NCI-H2081 (cell line): ENCODE results near the gene GLIPR1.
"Not testable (repeated sequence)": the region's sequence is repeated elsewhere in the genome, so short reads cannot be mapped to it uniquely, and the experiment has no call there.

Experiments used
- DNase-seq, 2 experiments: peaks; one replicate each; lab custom pipeline; 2025; lab: John Stamatoyannopoulos, UW

GLIPR1 gene

DNA sequence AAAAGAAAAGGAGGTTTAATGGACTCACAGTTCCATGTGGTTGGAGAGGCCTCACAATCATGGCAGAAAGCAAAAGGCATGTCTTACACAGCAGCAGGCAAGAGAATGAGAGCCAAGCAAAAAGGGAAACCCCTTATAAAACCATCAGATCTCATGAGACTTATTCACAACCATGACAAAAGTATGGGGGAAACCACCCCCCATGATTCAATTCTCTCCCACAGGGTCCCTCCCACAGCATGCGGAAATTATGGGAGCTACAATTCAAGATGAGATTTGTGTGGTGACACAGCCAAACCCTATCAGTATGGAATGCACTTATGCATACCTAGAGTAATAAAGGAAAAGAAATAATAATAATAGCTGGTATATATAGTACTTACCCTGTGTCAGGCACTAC lies 4.5 kb upstream of the GLIPR1 start:
- DNase-seq = no peak

DNA sequence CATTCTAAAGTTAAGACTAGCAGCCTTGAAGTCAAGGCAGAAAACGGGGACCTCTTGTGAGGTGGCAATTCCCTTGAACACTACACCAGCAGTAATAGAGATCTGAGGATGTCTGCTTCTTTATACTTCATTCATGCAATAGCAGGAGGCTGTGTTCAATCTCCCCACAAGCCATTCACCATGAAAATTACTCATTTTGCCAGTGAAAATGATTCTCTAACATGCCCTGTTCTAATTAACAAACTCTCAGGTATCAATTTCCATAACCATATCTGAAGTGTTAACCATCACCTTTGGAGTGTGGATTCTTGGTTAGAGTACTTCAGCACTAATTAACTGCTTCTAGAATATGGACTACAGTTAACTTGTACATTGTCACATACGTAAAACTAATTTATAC lies 3.4 kb upstream of the GLIPR1 start:
- DNase-seq = no peak

DNA sequence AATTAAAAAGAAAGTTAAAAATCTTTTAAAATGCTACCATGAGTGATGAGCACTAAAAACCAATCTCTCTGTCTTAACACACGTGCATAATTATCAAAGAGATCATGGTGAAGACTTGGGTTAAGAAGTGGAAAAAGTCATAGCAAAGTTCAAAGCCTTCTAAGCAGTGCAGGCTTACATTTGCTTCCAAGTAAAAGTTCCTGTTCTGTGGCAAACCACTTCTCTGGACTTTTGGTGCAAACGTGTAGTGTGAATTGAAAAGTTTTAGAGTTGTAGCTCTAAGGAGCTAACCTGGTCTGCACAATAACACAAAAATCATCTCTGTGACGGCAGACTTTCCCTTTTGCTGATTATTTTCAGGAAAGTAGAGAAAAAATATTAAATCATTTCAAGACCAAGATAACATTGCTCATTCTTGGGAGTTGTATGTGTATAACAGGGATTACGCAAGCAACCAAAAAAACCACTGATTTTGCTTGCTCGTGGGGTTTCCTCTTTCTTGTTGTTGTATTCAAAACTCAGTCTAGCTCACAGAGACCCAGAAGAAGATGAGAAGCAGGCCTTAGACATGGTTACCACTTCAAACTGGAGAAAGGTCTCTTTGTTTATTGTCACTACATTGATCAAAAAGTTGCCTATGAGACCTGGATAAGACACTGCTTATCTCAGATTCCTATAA lies 2.3 kb upstream of the GLIPR1 start:
- no peak for DNase-seq

DNA sequence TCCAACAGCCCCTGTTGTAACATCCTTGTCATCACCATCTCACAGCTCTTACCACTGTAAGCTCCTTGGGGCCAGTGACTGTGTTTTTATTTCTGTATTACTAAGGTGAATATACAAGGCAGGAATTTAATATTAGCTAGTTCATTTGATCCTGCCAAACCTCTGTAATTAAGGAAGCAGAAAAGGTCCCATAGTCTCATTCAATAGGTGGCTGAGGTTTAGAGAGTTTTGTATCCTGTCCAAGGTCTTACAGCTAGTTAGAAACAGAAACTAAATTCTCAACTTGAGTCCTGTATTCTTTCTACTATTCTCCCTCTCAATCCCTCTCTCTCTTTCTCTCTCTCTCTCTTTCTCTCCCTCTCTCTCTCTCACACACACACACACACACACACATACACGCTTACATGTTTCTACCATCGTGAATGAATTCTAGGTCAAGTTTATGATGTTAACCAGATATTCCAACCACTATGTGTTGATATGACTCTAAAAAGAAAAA lies 543 bp upstream of the GLIPR1 start:
- DNase-seq = no peak

DNA sequence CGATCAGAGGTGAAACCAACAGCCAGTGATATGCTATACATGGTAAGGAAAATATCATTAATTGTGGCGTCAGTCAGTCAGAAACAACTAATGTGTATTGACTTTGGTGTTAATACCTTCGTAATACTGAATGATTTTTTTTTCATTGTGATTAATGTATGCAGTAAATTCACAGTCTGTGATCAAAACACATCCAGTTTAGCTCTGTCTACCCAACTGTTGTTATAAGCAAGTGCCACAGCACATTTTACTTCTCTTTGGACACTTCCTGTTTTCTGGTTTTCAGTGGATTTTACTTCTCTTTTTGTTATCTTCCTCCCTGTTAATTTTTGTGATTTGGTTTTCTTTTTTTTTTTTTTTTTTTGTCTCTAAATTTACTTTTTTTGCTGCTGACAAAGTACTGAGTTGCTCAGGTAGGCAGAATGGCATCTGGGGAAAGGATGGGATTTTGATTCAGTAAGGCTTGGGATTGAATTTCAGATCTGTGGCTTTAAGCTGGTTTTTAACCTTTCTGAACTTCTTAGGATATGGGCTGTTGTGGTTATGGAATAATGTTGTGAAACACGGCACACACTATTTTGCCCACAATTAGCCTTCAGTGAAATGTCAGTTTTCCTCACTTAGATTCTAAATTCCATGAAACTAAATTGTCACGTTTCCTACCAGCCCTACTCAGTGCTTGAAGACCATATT lies 604 bp downstream of the GLIPR1 start:
- DNase-seq = no peak

DNA sequence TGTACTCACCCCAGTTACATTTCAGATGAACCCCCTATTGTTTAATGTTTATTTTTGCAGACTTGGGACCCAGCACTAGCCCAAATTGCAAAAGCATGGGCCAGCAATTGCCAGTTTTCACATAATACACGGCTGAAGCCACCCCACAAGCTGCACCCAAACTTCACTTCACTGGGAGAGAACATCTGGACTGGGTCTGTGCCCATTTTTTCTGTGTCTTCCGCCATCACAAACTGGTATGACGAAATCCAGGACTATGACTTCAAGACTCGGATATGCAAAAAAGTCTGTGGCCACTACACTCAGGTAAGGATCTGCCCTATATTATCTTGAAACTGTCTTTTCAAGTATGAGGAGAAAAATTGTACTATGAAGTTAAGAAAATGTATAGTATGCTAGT lies 1.2 kb downstream of the GLIPR1 start:
- DNase-seq = no peak

DNA sequence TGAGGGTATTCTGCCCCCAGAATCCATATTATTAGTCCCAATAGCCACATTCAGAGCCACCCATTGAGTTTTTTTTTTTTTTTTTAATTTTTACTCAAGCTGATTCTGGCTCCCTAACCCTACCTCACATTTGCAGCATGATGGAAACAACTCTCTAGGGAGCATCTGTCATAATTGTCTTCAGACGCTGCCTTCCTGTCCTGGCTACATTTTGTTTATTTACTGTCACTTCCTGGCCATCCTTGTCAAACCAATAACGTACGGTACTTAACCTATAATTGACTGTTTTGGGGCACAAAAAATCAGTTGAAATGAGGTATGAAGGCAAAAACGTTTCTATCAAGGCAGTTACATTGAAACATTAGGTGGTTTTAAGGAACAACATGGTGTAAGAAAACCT lies 2.1 kb downstream of the GLIPR1 start:
- DNase-seq = peak in 1 of 2 experiments; percentile 16

DNA sequence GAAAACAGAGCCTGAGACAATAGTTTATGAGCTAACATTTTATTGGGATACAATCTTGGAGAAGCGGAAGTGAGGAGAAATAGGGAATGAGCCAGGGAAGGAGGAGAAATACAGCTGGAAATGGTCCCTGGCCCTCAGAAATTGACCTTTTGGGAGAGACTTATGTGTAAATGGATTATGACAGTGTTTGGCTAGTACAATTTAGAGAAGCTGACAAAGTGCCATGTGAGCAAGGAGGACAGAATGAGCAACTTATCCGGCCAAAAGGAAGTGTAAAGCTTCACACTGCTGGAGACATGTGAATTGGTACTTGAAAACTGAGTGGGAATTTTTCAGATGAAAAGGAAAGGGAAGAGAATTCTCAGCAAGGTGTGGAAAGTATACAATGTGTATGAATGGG lies 2.9 kb downstream of the GLIPR1 start:
- DNase-seq = no peak

DNA sequence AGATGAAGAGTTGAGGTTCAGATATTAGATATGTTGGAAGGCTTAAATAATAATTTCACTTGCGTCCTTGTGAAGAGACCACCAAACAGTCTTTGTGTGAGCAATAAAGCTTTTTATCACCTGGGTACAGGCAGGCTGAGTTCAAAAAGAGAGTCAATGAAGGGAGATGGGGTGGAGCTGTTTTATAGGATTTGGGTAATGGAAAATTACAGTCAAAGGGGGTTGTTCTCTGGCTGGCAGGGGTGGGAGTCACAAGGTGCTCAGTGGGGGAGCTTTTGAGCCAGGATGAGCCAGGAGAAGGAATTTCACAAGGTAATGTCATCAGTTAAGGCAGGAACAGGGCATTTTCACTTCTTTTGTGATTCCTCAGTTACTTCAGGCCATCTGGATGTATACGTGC lies 3.9 kb downstream of the GLIPR1 start:
- not testable (repeated sequence) for DNase-seq

DNA sequence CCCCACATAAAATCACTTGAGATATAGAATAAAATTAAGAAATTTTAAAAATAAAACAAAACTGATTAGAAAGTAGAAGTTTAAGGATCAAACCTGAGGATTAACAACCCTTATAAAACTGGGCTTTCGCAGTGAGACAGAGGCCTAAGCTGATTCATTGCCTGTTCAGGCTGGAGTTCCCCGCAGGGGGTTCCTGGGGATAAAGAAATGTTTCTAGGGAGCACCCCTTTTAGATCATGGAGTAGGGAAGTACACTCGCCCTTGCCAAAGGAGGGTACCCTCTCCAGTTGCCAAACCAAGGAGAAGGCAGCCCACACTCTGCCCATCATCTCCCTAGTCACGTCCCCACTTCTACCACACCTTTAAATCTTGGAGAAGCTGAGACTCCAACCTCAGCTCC lies 6.8 kb downstream of the GLIPR1 start:
- DNase-seq = no peak

DNA sequence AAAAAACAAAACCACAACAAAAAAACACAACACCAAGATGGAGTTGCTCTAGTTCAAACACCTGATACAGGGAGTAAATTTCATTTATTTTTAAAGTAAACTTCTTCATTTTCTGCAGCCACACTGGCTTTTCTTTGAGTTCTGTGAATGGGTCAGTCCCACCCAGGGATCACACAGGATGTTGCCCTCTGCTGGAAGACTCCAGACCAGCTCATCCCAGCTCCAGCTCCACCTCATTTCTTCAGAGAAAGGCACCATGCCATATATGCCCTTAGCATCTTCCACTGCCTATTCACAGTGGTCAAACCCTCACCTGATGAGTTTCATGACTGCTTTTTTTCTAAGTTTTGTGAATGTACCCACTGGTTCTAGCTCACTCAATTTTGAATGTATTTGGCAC lies 8.0 kb downstream of the GLIPR1 start:
- DNase-seq = peak in 1 of 2 experiments; percentile 6

DNA sequence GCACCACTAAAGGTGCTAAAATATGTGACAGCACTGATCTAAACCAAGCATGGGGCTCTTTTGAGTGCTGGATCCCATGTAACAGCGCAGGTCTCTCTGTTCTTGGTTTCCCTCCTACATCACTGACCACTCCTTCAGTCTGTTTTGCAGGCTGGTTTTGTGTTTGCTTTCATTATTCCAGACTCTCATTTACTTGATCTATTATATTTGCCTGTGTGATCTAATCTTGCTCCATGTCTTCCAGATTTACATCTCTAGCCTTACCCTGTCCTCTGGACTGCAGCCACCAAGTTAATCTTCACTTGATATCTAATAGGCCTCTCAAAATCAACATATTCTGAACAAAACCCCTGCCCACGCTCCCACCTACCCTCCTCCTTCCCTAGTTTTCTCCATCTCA lies 8.6 kb downstream of the GLIPR1 start:
- no peak for DNase-seq

DNA sequence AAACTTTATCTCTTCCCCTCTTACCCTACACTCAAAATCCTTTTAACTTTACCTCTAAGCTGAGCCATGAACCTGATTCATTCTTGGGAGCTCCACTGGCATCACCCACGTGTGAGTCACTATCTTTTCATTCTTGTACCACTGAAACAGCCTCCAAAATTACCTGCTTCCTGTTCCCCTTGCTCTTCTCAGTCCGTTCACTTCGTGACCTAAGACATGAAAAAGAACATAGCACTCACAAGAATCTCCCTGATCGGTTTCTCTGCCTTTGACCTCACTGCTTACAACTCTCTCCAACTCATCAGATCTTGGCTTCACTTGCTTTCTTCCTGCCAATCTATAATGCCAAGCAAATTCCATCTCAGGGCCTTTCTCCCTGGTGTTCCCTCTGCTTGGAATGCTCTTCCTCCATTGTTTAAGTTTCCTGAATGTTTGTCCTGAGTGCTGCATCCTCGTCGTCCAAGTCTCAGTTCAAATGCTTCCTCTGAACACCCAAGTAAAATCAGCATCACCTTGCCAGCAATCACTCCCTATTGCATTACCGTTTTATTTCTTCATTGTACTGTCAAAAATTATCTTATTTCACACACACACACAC lies 9.2 kb downstream of the GLIPR1 start:
- DNase-seq = no peak

DNA sequence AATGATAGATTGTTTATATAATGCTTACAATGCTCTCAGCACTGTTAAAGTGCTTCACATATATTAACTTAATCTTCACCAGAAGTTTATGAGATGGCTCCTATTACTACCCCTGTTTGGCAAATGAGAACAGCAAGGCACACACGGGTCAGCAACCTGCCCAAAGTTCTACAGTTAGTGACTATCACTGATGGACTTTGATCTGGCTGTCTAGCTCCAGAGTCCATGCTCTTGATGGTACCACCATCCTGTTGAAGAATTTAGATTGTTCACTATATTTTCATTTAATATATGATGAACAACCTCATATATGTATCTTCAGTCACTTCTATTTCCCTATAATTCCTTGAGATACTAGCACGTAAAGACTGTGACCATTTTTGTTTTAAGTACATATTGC lies 10.6 kb downstream of the GLIPR1 start:
- DNase-seq = no peak

DNA sequence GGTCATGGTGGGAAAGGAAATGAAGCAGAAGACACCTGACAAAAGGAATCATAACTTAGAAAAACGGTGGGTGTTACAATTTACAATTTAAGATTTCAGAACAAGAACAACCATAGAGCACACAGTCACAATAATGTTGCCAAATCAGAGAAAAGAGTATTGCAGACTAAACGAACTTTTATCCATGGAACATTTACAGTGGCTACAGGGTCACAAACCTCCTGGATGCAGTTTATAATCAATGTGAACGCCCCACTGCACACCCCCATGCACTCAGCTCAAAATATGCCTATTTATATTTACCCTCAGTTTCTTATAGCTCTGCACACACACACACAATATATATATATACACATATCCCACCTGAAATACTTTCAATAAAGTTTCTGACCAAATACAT lies 22.9 kb downstream of the GLIPR1 start:
- DNase-seq = no peak

DNA sequence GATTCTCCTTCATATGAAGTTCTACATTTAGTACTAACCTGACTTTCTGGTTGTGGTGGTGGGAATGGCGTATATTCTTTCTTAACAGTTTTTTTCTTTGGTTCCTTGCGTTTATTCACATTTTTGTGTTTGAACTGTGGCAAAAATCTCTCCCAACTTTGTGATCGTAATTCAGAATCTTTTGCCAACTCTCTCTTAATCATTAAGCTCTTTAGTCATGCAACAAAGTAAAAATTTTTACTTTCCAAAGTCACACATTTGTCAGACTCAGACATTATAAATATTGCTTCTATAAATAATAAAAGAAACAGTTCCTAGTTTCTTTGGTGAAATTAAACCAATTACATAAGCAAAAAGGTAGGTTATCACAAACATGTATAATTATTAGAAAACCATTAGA lies 23.3 kb downstream of the GLIPR1 start:
- no peak for DNase-seq

DNA sequence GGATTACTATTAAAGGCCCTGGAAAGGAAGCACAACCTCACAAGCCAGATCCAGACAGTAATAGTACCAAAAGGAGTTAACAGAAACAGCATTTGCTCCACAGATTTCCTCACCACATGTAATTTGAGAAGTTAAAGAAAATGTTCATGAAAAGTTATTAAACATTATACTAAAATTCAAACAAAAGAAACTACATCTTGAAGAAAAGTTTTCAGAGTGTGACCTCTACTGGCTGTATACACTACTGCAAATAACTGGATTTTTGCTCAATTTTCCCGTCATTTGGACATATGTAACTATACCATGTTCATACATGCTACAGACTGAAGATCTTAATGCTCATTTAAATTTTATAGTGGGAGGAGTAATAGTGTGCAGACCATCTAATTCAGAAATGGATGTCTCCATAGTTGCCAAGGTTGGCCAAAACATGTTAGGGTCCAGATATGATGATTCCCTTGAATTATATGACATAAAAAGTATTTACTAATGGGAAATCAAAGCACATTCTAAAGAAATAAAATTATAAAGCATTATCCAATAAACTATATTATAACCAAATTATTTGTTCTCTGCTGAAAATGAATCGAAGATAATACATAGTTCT lies 25.3 kb downstream of the GLIPR1 start:
- no peak for DNase-seq

DNA sequence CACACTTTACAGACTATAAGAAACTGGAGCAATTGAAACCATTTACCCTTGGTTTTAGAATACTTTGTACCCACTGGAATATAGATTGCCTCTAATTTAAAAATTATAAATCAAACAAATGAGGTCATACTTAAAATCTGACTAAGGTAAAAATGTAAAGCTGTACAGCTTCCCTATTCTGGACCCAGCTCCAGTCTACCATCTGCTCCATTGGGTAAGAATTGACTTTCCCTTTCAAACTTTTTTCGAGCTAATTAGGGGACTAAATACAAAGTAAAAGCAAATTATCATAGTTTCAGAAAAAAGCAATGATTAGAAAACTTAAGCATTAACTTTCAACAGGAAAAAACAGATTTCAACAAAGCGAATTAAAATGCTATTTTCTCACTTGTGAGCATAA lies 26.5 kb downstream of the GLIPR1 start:
- no peak for DNase-seq

DNA sequence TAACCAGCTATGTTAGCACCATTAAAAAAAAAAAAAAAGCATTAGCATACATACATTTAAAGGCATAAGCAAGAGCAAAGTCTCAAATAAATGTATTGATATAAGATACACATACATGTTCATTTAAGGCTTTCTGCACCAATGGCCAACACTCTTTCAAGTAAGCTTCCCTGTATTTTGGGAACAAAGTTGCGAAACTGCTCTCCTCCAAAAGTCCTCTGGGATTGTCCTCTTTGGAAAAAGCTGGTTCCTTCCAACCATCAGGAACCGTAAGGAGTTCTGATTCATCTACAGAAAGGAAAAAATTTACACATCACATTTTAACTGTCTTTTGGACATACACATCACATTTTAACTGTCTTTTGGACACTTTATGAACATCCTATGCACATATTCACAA lies 27.6 kb downstream of the GLIPR1 start:
- no peak for DNase-seq

DNA sequence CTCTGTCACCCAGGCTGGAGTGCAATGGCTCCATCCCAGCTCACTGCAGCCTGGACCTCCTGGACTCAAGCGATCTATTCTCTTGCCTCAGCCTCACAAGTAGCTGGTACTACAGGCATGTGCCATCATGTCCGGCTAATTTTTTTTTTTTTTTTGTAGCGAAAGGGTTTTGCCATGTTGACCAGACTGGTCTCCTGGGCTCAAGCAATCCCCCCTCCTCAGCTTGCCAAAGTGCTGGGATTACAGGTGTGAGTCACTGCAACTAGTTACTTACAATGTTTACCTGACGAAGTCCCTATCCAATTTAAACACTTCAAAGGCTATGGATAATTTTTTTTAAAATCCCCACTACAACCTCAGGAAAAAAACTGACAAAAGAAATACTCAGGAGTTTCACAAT lies 29.1 kb downstream of the GLIPR1 start:
- DNase-seq = no peak

DNA sequence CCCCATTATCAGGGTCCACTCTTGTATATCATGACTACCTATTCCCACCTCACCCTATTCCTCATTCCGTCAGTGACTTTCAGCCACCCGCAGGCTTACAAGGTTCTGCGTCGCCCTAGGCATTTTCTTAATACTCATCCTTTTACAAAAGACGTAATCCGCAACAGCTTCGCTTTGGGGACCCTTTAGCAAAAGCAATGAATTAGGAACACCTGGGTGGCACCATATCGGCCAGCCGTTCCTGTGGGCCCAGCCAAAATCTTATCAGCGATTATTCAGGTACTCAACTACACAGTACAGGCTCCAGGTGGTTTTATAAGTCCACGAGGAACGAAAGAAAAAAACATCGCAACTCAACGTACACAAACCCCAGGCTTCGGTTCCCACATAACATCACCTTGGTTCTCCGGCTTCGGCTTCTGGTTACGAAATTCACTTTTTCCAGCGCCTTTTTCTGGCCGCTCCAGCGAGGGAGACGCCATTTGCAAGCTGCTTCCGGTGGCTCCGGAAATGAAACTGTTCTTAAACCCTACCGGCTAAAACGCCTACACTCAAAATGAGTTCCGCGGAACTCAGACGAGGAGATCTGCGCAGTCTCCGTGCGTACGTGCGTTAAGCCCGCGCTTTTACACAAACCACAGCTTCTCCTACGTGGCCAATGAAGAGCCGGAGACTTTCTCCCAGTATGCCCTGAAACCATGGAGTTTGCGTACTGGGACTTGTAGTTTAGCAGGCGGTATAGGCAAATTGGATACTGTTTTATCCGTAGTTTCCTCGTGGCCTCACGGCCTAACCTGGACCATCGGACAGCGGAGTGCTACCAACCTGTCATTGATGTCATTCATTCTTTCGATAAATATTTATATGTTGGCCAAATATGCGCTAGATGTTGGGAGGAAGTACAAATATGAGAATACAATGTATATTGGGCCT lies 30.8 kb downstream of the GLIPR1 start, which contains the start of gene KRR1:
Gene KRR1 (minus strand): TSS at position 494 of the 933 bp plus-strand sequence. CDS start 12 bp downstream, at position 482.
- DNase-seq = peak; percentile 95 to 98

DNA sequence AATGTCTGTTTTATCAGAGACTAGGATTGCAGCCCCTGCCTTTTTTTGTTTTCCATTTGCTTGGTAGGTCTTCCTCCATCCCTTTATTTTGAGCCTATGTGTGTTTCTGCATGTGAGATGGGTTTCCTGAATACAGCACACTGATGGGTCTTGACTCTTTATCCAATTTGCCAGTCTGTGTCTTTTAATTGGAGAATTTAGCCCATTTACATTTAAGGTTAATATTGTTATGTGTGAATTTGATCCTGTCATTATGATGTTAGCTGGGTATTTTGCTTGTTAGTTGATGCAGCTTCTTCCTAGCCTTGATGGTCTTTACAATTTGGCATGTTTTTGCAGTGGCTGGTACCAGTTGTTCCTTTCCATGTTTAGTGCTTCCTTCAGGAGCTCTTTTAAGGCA lies 40.7 kb downstream of the GLIPR1 start:
- not testable (repeated sequence) for DNase-seq
